HepG2 (cell line): Measurements from ENCODE around the gene COX5B. TPM values are rescaled to one million over a fixed set of nuclear protein-coding genes. Genes with fewer than 3 reads are reported as not detected.

Source experiments
- AHR ChIP-seq: IDR thresholded peaks from 2 replicates; pipeline ENCODE4 v1.6.1; 2018; ENCODE audit warnings: missing genetic modification reagents, missing compliant biosample characterization
- ELF1 ChIP-seq: sonication (generic); formaldehyde crosslinking; IDR thresholded peaks from 2 replicates; pipeline ENCODE4 v1.4.0; 2020; ENCODE audit warnings: missing genetic modification reagents
- EP300 ChIP-seq, 3 experiments: sonication (generic) in 1 of 3; formaldehyde crosslinking in 1 of 3; IDR thresholded peaks; 2 replicates each; pipeline versions ENCODE4 v1.5.1 to v1.6.1; 2011 to 2020; ENCODE audit warnings: low read depth in 2 of 3, low read length in 2 of 3, borderline replicate concordance in 1 of 3, improper control_type of control experiment in 1 of 3, mild to moderate bottlenecking in 1 of 3, missing genetic modification reagents in 1 of 3, moderate library complexity in 1 of 3
- GABPA ChIP-seq, 2 experiments: IDR thresholded peaks; 2 replicates each; pipeline ENCODE4 v1.6.1; 2011 to 2016; ENCODE audit warnings: low read depth in 2 of 2, low read length in 1 of 2, missing biosample characterization in 1 of 2, missing genetic modification characterization in 1 of 2
- KDM5B ChIP-seq: sonication (generic); formaldehyde crosslinking; IDR thresholded peaks from 2 replicates; pipeline ENCODE4 v1.4.0; 2020; ENCODE audit warnings: missing genetic modification reagents, mild to moderate bottlenecking, borderline replicate concordance
- NR1H2 ChIP-seq: sonication (generic); formaldehyde crosslinking; IDR thresholded peaks from 2 replicates; pipeline ENCODE4 v1.8.1; 2022; ENCODE audit warnings: low read depth, missing genetic modification reagents, borderline replicate concordance
- SNAI1 ChIP-seq: sonication (generic); formaldehyde crosslinking; IDR thresholded peaks from 2 replicates; pipeline ENCODE4 v1.5.0; 2020; ENCODE audit warnings: mild to moderate bottlenecking, missing genetic modification reagents, borderline replicate concordance
- SRSF4 ChIP-seq: fragments of 200-400 bp; formaldehyde crosslinking; IDR thresholded peaks from one replicate; pipeline ENCODE4 v1.6.1; 2018; ENCODE audit warnings: mild to moderate bottlenecking, low read depth, low read length, moderate library complexity; ENCODE audit not compliant: poor library complexity, severe bottlenecking
- SSRP1 ChIP-seq: IDR thresholded peaks from 2 replicates; pipeline ENCODE4 v1.6.1; 2016; ENCODE audit warnings: control low read depth
- YEATS4 ChIP-seq: sonication (generic); formaldehyde crosslinking; IDR thresholded peaks from 2 replicates; pipeline ENCODE4 v1.4.0; 2020; ENCODE audit warnings: missing genetic modification reagents, borderline replicate concordance
- ZNF615 ChIP-seq: sonication (generic); formaldehyde crosslinking; IDR thresholded peaks from 2 replicates; pipeline ENCODE4 v1.5.0; 2020; ENCODE audit warnings: mild to moderate bottlenecking, missing genetic modification reagents, borderline replicate concordance
- ZNF709 ChIP-seq: sonication (generic); formaldehyde crosslinking; IDR thresholded peaks from 2 replicates; pipeline ENCODE4 v1.5.0; 2020; ENCODE audit warnings: mild to moderate bottlenecking, missing genetic modification reagents
- polyA plus RNA-seq, 8 experiments: library from polyadenylated mRNA; depleted of rRNA in 3 of 8; stranded (reverse) in 7 of 8; unstranded in 1 of 8; fragments of >200 nt; fragmentation: Illumina TruSeq in 4 of 8; extraction: Trizol in 4 of 8; gene quantifications; 2 replicates each; pipeline versions ENCODE4 v1.2.1 to v1.2.3, GENCODE V29; 2011 to 2016; ENCODE audit warnings: low read depth in 4 of 8, missing spikeins in 1 of 8, mixed read lengths in 1 of 8; ENCODE audit not compliant: insufficient read depth in 1 of 8
- total RNA-seq, 5 experiments: library from RNA; depleted of rRNA; stranded (reverse); fragments of >200 nt; fragmentation: Illumina TruSeq; extraction: Trizol; gene quantifications; 2 replicates each; pipeline ENCODE4 v1.2.3, GENCODE V29; 2016; ENCODE audit warnings: low read depth in 1 of 5
- TF ChIP-seq, protein P1 (sequence below): sonication (generic); formaldehyde crosslinking; IDR thresholded peaks from 2 replicates; pipeline ENCODE4 v1.4.0; 2020; ENCODE audit warnings: missing genetic modification reagents, borderline replicate concordance
- TF ChIP-seq, protein P2 (sequence below): sonication (generic); formaldehyde crosslinking; IDR thresholded peaks from 2 replicates; pipeline ENCODE4 v1.5.0; 2020; ENCODE audit warnings: mild to moderate bottlenecking, missing genetic modification reagents, borderline replicate concordance
- TF ChIP-seq, protein P3 (sequence below): sonication (generic); formaldehyde crosslinking; IDR thresholded peaks from 2 replicates; pipeline ENCODE4 v1.5.1; 2020; ENCODE audit warnings: mild to moderate bottlenecking, moderate library complexity, missing genetic modification reagents
- TF ChIP-seq, protein P4 (sequence below): sonication (generic); formaldehyde crosslinking; IDR thresholded peaks from 2 replicates; pipeline ENCODE4 v1.8.1; 2023; ENCODE audit warnings: mild to moderate bottlenecking, inconsistent platforms, moderate library complexity, missing genetic modification reagents, borderline replicate concordance

The COX5B gene
- total and polyA plus RNA-seq, 2 of the 13 experiments (the other 11 are each of a cell fraction or from before 2014, with no cell fraction given): 453 to 536 TPM

DNA sequence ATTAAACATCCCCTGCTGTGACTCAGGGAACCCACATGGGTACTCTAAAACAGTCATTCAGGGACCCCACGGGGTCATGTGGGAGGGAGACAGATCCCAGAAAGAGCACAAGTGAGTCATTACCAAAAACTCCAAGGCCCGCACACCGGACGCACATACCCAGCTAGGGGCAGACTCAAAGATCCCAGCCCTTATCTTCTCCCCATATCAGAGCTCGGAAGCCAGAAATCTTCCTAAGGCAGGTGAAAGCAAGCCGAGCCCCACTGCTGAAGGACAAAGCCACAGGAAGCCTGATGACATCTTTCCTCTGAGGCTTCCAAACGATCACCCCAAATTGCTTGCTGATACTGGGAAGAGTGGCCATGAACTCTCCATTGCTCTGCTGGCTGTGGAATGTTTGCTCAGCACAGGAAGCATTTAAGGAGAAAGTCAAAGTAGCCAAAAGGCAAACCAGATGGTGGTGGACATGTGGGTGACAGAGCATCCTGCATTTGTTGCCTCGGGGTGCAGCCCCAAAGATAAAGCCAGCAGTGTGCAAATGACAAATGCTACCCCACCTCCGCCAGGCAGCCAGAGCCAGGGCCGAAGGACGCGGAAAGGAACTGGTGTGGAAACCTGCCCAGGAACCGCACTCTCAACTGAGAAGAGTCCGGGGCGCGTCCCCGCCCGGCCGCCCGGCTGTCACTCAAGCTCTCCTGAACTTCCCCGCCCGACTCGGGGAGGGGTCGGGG is 17.2 kb downstream of the COX5B start (continued):
- peak; percentile 27; the same call in 1 of the 2 replicates for TF ChIP-seq AHR (CRISPR knock-in tag)
- TF ChIP-seq, protein P1, sequence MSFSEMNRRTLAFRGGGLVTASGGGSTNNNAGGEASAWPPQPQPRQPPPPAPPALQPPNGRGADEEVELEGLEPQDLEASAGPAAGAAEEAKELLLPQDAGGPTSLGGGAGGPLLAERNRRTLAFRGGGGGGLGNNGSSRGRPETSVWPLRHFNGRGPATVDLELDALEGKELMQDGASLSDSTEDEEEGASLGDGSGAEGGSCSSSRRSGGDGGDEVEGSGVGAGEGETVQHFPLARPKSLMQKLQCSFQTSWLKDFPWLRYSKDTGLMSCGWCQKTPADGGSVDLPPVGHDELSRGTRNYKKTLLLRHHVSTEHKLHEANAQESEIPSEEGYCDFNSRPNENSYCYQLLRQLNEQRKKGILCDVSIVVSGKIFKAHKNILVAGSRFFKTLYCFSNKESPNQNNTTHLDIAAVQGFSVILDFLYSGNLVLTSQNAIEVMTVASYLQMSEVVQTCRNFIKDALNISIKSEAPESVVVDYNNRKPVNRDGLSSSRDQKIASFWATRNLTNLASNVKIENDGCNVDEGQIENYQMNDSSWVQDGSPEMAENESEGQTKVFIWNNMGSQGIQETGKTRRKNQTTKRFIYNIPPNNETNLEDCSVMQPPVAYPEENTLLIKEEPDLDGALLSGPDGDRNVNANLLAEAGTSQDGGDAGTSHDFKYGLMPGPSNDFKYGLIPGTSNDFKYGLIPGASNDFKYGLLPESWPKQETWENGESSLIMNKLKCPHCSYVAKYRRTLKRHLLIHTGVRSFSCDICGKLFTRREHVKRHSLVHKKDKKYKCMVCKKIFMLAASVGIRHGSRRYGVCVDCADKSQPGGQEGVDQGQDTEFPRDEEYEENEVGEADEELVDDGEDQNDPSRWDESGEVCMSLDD (CRISPR knock-in tag): peak; percentile 77; the same call in 1 of the 2 replicates
- TF ChIP-seq YEATS4 (CRISPR knock-in tag): no peak
- TF ChIP-seq, protein P2, sequence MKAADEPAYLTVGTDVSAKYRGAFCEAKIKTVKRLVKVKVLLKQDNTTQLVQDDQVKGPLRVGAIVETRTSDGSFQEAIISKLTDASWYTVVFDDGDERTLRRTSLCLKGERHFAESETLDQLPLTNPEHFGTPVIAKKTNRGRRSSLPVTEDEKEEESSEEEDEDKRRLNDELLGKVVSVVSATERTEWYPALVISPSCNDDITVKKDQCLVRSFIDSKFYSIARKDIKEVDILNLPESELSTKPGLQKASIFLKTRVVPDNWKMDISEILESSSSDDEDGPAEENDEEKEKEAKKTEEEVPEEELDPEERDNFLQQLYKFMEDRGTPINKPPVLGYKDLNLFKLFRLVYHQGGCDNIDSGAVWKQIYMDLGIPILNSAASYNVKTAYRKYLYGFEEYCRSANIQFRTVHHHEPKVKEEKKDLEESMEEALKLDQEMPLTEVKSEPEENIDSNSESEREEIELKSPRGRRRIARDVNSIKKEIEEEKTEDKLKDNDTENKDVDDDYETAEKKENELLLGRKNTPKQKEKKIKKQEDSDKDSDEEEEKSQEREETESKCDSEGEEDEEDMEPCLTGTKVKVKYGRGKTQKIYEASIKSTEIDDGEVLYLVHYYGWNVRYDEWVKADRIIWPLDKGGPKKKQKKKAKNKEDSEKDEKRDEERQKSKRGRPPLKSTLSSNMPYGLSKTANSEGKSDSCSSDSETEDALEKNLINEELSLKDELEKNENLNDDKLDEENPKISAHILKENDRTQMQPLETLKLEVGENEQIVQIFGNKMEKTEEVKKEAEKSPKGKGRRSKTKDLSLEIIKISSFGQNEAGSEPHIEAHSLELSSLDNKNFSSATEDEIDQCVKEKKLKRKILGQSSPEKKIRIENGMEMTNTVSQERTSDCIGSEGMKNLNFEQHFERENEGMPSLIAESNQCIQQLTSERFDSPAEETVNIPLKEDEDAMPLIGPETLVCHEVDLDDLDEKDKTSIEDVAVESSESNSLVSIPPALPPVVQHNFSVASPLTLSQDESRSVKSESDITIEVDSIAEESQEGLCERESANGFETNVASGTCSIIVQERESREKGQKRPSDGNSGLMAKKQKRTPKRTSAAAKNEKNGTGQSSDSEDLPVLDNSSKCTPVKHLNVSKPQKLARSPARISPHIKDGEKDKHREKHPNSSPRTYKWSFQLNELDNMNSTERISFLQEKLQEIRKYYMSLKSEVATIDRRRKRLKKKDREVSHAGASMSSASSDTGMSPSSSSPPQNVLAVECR (CRISPR knock-in tag): peak; percentile 22
- no peak for TF ChIP-seq NR1H2
- TF ChIP-seq EP300 (IDR thresholded peaks at IDR 0.05; ENCODE audit: low read depth in 2 of 2, low read length in 2 of 2): 0 out of 4 replicates have a peak, but pooled peaks of 1 of the 2 experiments have one; percentile 3
- no peak for TF ChIP-seq EP300 (CRISPR knock-in tag; IDR thresholded peaks at IDR 0.05; ENCODE audit: borderline replicate concordance)
- TF ChIP-seq ZNF709: 0 out of 2 replicates have a peak, but pooled peaks have one; percentile 29
- TF ChIP-seq, protein P3, sequence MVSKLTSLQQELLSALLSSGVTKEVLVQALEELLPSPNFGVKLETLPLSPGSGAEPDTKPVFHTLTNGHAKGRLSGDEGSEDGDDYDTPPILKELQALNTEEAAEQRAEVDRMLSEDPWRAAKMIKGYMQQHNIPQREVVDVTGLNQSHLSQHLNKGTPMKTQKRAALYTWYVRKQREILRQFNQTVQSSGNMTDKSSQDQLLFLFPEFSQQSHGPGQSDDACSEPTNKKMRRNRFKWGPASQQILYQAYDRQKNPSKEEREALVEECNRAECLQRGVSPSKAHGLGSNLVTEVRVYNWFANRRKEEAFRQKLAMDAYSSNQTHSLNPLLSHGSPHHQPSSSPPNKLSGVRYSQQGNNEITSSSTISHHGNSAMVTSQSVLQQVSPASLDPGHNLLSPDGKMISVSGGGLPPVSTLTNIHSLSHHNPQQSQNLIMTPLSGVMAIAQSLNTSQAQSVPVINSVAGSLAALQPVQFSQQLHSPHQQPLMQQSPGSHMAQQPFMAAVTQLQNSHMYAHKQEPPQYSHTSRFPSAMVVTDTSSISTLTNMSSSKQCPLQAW (CRISPR knock-in tag): peak; percentile 81; the same call in 1 of the 2 replicates
- no peak for TF ChIP-seq KDM5B (CRISPR knock-in tag)
- TF ChIP-seq GABPA (IDR thresholded peaks at IDR 0.05; ENCODE audit: low read depth, low read length): peak; percentile 41; the same call in 1 of the 2 replicates
- TF ChIP-seq GABPA (CRISPR knock-in tag; IDR thresholded peaks at IDR 0.05; ENCODE audit: low read depth): peak; percentile 77
- TF ChIP-seq SNAI1: 0 out of 2 replicates have a peak, but pooled peaks have one; percentile 14
- TF ChIP-seq, protein P4, sequence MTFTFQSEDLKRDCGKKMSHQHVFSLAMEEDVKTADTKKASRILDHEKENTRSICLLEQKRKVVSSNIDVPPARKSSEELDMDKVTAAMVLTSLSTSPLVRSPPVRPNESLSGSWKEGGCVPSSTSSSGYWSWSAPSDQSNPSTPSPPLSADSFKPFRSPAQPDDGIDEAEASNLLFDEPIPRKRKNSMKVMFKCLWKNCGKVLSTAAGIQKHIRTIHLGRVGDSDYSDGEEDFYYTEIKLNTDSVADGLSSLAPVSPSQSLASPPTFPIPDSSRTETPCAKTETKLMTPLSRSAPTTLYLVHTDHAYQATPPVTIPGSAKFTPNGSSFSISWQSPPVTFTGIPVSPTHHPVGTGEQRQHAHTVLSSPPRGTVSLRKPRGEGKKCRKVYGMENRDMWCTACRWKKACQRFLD (CRISPR knock-in tag): no peak
- no peak for TF ChIP-seq SSRP1 (CRISPR knock-in tag)
- TF ChIP-seq ELF1 (CRISPR knock-in tag): peak; percentile 8; the same call in 1 of the 2 replicates
- 0 out of 2 replicates have a peak, but pooled peaks have one; percentile 47 for TF ChIP-seq ZNF615
- no peak for TF ChIP-seq SRSF4
